Transverse colon (tissue), 4 donors: ENCODE results near the gene DDIT3. TPM values are rescaled to one million over a fixed set of nuclear protein-coding genes. Genes with fewer than 3 reads are reported as not detected.

Experiments
- DNase-seq: peaks from one replicate; pipeline ENCODE4 v3.0.0-alpha.2; 2019
- H3K27ac ChIP-seq, 4 donors: fragments of 200-600 bp; sonication (generic); 2 replicates each; pipeline ENCODE4 v1.5.1; 2016 to 2018; ENCODE audit warnings: inconsistent platforms in 4 of 4
- H3K27me3 ChIP-seq: fragments of 200-600 bp; sonication (generic); 2 replicates; pipeline ENCODE4 v1.5.1; 2017; ENCODE audit warnings: inconsistent platforms
- H3K36me3 ChIP-seq, 4 donors: fragments of 200-600 bp; sonication (generic); 2 replicates each; pipeline ENCODE4 v1.5.1; 2017 to 2019; ENCODE audit warnings: inconsistent platforms in 4 of 4
- H3K4me1 ChIP-seq, 4 donors: fragments of 200-600 bp; sonication (generic); 2 replicates each; pipeline ENCODE4 v1.5.1; 2017 to 2020; ENCODE audit warnings: inconsistent platforms in 4 of 4
- H3K4me3 ChIP-seq, 4 donors: fragments of 200-600 bp; sonication (generic); 1 replicate in 1 of 4; 2 replicates in 3 of 4; pipeline versions ENCODE4 v1.5.1 to v1.6.1; 2017 to 2019; ENCODE audit warnings: inconsistent platforms in 4 of 4
- H3K9me3 ChIP-seq, 2 donors: fragments of 200-600 bp; sonication (generic); 2 replicates each; pipeline ENCODE4 v1.5.1; 2017 to 2019; ENCODE audit warnings: inconsistent platforms in 2 of 2
- EP300 ChIP-seq: sonication (generic); formaldehyde crosslinking; IDR thresholded peaks from one replicate; pipeline ENCODE4 v1.6.1; 2017; ENCODE audit warnings: antibody characterized with exemption, low read depth
- POLR2A ChIP-seq: fragments of 450-650 bp; IDR thresholded peaks from one replicate; pipeline ENCODE4 v1.6.1; 2016; ENCODE audit warnings: antibody characterized with exemption, mild to moderate bottlenecking, moderate library complexity
- POLR2AphosphoS5 ChIP-seq, 3 donors: sonication (generic); formaldehyde crosslinking; IDR thresholded peaks; one replicate each; pipeline ENCODE4 v1.6.1; 2016; ENCODE audit warnings: antibody characterized with exemption in 3 of 3
- WGBS, 2 donors: methylation state at CpG; one replicate each; pipeline ENCODE4 v1.1.5; 2018; ENCODE audit warnings: low coverage in 1 of 2; 5-methylcytosine and 5-hydroxymethylcytosine counted together
- in situ Hi-C, 4 donors: fragments of 200-750 bp; cut with MboI; loops; one replicate each; pipeline versions ENCODE4 v1.15.0 to v1.15.1; 2017; ENCODE audit warnings: low sequenced_read_pairs in 3 of 4, low pct_ligation_motif_present in 1 of 4, low pct_unique_long_range_greater_than_20kb in 1 of 4
- intact Hi-C: fragments of 100-400 bp; cut with DNase I; formaldehyde crosslinking; loops from one replicate; pipeline ENCODE4 v1.15.1; 2023; ENCODE audit warnings: low total_unique reads
- total RNA-seq, 4 donors: library from RNA; depleted of rRNA; stranded (reverse); fragments of >200 nt; gene quantifications; one replicate each; pipeline ENCODE4 v1.1.0, GENCODE V29; 2016
- TF ChIP-seq, protein P1 (sequence below), 5 experiments: fragments of 200-600 bp in 3 of 5; fragments of 450-650 bp in 2 of 5; sonication (generic) in 3 of 5; IDR thresholded peaks; 1 replicate in 2 of 5; 2 replicates in 3 of 5; pipeline ENCODE4 v1.5.1; 2016 to 2017; ENCODE audit warnings: antibody characterized with exemption in 5 of 5, inconsistent platforms in 3 of 5, mild to moderate bottlenecking in 2 of 5, moderate library complexity in 1 of 5

DDIT3 gene
- total RNA-seq, 4 donors from 2014 or later: 27.6 to 338 (median 67.6) TPM

GRCh38 chr12:57546438-57547287 lies 26.3 kb upstream of the DDIT3 start, which contains the start of gene DCTN2:
DCTN2 (minus strand) TSS chr12:57547192; CDS start chr12:57547063, 129 bp downstream.
- Histone ChIP-seq H3K36me3 (no peaks in the 10 kb centered on the region), H3K4me1 (peaks cover 7 to 49% (median 32%) of the 10 kb centered on the region in 4 donors), H3K27ac (peak within 1 kb of the TSS; percentile 90 to 97 (median 93)), H3K4me3 (peak within 1 kb of the TSS; percentile 80 to 94 (median 92)), H3K9me3 (no peaks in the 10 kb centered on the region), H3K27me3 (peaks cover 32% of the 10 kb centered on the region)
- TF ChIP-seq EP300 (no peak), POLR2AphosphoS5 (IDR thresholded peaks at IDR 0.05) (peak in 2 of 3 donors; percentile 71 to 75), POLR2A (peak; percentile 65)
- TF ChIP-seq, protein P1, sequence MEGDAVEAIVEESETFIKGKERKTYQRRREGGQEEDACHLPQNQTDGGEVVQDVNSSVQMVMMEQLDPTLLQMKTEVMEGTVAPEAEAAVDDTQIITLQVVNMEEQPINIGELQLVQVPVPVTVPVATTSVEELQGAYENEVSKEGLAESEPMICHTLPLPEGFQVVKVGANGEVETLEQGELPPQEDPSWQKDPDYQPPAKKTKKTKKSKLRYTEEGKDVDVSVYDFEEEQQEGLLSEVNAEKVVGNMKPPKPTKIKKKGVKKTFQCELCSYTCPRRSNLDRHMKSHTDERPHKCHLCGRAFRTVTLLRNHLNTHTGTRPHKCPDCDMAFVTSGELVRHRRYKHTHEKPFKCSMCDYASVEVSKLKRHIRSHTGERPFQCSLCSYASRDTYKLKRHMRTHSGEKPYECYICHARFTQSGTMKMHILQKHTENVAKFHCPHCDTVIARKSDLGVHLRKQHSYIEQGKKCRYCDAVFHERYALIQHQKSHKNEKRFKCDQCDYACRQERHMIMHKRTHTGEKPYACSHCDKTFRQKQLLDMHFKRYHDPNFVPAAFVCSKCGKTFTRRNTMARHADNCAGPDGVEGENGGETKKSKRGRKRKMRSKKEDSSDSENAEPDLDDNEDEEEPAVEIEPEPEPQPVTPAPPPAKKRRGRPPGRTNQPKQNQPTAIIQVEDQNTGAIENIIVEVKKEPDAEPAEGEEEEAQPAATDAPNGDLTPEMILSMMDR (IDR thresholded peaks at IDR 0.05): peak in 3 of 5 experiments; percentile 13 to 37 (median 25)
- WGBS, 2 donors: 1% methylated on average over 40 of the region's 56 CpGs; no CpG with 5 or more reads in 1 of the 2 donors
- in situ Hi-C loops (no loop called here), intact Hi-C loops (no loop called here)
- peak; percentile 97 for DNase-seq

GRCh38 chr12:57545809-57546437 lies 25.6 kb upstream of the DDIT3 start:
- H3K36me3 ChIP-seq: no peaks in the 10 kb centered on the region
- H3K4me3 ChIP-seq: peak overlapping the region; percentile 80 to 94 (median 92)
- peaks cover 32% of the 10 kb centered on the region for H3K27me3 ChIP-seq
- in situ Hi-C loops: no loop called here
- peaks cover 7 to 56% (median 39%) of the 10 kb centered on the region in 4 donors for H3K4me1 ChIP-seq
- no peaks in the 10 kb centered on the region for H3K9me3 ChIP-seq
- TF ChIP-seq EP300 (no peak), POLR2A (no peak)
- TF ChIP-seq, protein P1 (IDR thresholded peaks at IDR 0.05): no peak
- H3K27ac ChIP-seq: peak overlapping the region; percentile 90 to 97 (median 93)
- intact Hi-C loops: no loop called here
- DNase-seq: peak; percentile 30
- 69% methylated on average over 15 of the region's 15 CpGs; no CpG with 5 or more reads in 1 of the 2 donors for WGBS, 2 donors

DNA sequence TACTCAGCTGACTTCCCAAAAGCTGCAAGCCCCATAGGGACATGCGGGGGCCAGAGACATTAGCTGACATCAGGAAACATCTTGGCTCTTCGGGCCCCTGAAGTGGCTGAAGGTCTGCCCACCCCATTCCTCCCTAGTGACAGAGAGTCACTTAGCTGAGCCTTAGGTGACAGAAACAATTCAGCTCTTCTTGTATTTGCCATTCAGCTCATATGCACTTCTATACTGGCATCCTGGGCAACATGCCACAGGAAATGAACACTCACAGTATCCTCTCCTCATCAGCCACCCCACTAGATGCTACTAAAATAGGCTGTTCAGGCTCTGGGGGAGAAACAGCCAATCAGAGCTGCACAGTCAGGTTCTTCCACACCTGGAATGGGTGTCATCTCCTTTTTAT lies 23.3 kb upstream of the DDIT3 start:
- 77% methylated on average over 2 of the region's 2 CpGs; no CpG with 5 or more reads in 1 of the 2 donors for WGBS, 2 donors
- TF ChIP-seq EP300 (no peak), POLR2AphosphoS5 (IDR thresholded peaks at IDR 0.05) (no peak), POLR2A (no peak)
- TF ChIP-seq, protein P1 (IDR thresholded peaks at IDR 0.05): no peak
- peaks cover 7 to 50% (median 32%) of the 10 kb centered on the region in 4 donors for H3K4me1 ChIP-seq
- intact Hi-C loops (no loop called here), in situ Hi-C loops (no loop called here)
- H3K4me3 ChIP-seq: no peak overlapping the region
- no peaks in the 10 kb centered on the region for H3K36me3 ChIP-seq
- no peak overlapping the region for H3K27ac ChIP-seq
- peaks cover 10% of the 10 kb centered on the region for H3K27me3 ChIP-seq
- no peak for DNase-seq
- H3K9me3 ChIP-seq: no peaks in the 10 kb centered on the region

GRCh38 chr12:57541717-57542116 lies 21.4 kb upstream of the DDIT3 start:
- H3K4me1 ChIP-seq: peaks cover 7 to 46% (median 30%) of the 10 kb centered on the region in 4 donors
- in situ Hi-C loops: no loop called here
- DNase-seq: no peak
- no peaks in the 10 kb centered on the region for H3K27me3 ChIP-seq
- no peaks in the 10 kb centered on the region for H3K36me3 ChIP-seq
- peak overlapping the region; percentile 60 to 69 (median 62) for H3K27ac ChIP-seq
- H3K9me3 ChIP-seq: no peaks in the 10 kb centered on the region
- WGBS, 2 donors: 44 to 60% methylated on average over 1 to 2 of the region's 2 CpGs
- intact Hi-C loops: no loop called here
- TF ChIP-seq POLR2A (no peak), EP300 (no peak), POLR2AphosphoS5 (IDR thresholded peaks at IDR 0.05) (no peak)
- TF ChIP-seq, protein P1 (IDR thresholded peaks at IDR 0.05): no peak
- no peak overlapping the region for H3K4me3 ChIP-seq
